Sigmoid colon (tissue), 7 donors: ENCODE data around the gene RAPGEF5. TPM values are rescaled to one million over a fixed set of nuclear protein-coding genes. Genes with fewer than 3 reads are reported as not detected.
"Not testable (repeated sequence)": the region's sequence is repeated elsewhere in the genome, so short reads cannot be mapped to it uniquely, and the experiment has no call there.

ENCODE experiments used
- DNase-seq: peaks from one replicate; pipeline ENCODE4 v3.0.0-alpha.2; 2019
- H3K27ac ChIP-seq, 4 donors: fragments of 200-600 bp; sonication (generic); one replicate each; pipeline ENCODE4 v1.5.1; 2016 to 2019; ENCODE audit warnings: mild to moderate bottlenecking in 1 of 4
- H3K27me3 ChIP-seq, 3 donors: fragments of 200-600 bp; sonication (generic); one replicate each; pipeline ENCODE4 v1.5.1; 2019; ENCODE audit warnings: mild to moderate bottlenecking in 1 of 3
- H3K36me3 ChIP-seq, 4 donors: fragments of 200-600 bp; sonication (generic); one replicate each; pipeline ENCODE4 v1.5.1; 2016 to 2019
- H3K4me1 ChIP-seq, 4 donors: fragments of 200-600 bp; sonication (generic); one replicate each; pipeline ENCODE4 v1.5.1; 2017 to 2019
- H3K4me3 ChIP-seq, 4 donors: fragments of 200-600 bp; sonication (generic); one replicate each; pipeline ENCODE4 v1.5.1; 2017 to 2019; ENCODE audit warnings: mild to moderate bottlenecking in 2 of 4, moderate library complexity in 1 of 4
- H3K9me3 ChIP-seq, 4 donors: fragments of 200-600 bp in 3 of 4; sonication (generic) in 3 of 4; one replicate each; pipeline versions ENCODE4 v1.5.1 to v1.6.1; 2013 to 2019
- EP300 ChIP-seq, 4 donors: sonication (generic); formaldehyde crosslinking; IDR thresholded peaks; one replicate each; pipeline ENCODE4 v1.6.1; 2017; ENCODE audit warnings: antibody characterized with exemption in 4 of 4
- POLR2A ChIP-seq, 2 donors: fragments of 450-650 bp; IDR thresholded peaks; one replicate each; pipeline ENCODE4 v1.6.1; 2016; ENCODE audit warnings: antibody characterized with exemption in 2 of 2, mild to moderate bottlenecking in 2 of 2, moderate library complexity in 2 of 2
- POLR2AphosphoS5 ChIP-seq, 4 donors: sonication (generic); formaldehyde crosslinking; IDR thresholded peaks; one replicate each; pipeline ENCODE4 v1.6.1; 2017; ENCODE audit warnings: antibody characterized with exemption in 4 of 4
- WGBS, 2 donors: extraction: QIAGEN DNeasy Blood & Tissue Kit; methylation state at CpG; one replicate each; pipeline ENCODE4 v1.1.7; 2013; 5-methylcytosine and 5-hydroxymethylcytosine counted together
- intact Hi-C: fragments of 100-400 bp; cut with DNase I; formaldehyde crosslinking; loops from one replicate; pipeline ENCODE4 v1.15.1; 2023
- polyA plus RNA-seq, 3 donors: library from polyadenylated mRNA; stranded (reverse); fragments of 200-250 nt; gene quantifications; one replicate each; pipeline ENCODE4 v1.2.3, GENCODE V29; 2013
- total RNA-seq, 4 donors: library from RNA; depleted of rRNA; stranded (reverse); fragments of >200 nt; gene quantifications; one replicate each; pipeline ENCODE4 v1.1.0, GENCODE V29; 2016
- TF ChIP-seq, protein P1 (sequence below), 4 experiments: fragments of 450-650 bp in 3 of 4; fragments of 200-600 bp in 1 of 4; IDR thresholded peaks; one replicate each; pipeline ENCODE4 v1.5.1; 2016 to 2019; ENCODE audit warnings: antibody characterized with exemption in 4 of 4, mild to moderate bottlenecking in 3 of 4, moderate library complexity in 2 of 4
- donor health status: healthy with polysubstance abuse.
- donor health status: Bipolar disorder and iron deficiency.
- donor health status: healthy.

RAPGEF5 gene
- total and polyA plus RNA-seq, 7 donors = 6.0 to 17.9 (median 12.6) TPM

GRCh38 chr7:22082886-22083703, 273.9 kb downstream of the RAPGEF5 start:
- WGBS, 2 donors = 0% methylated on average over 55 of the region's 55 CpGs
- Histone ChIP-seq H3K27ac (peak overlapping the region; percentile 79 to 88 (median 84)), H3K27me3 (peaks cover 0 to 13% (median 0%) of the 10 kb centered on the region in 3 donors), H3K4me3 (peak overlapping the region; percentile 52 to 73 (median 60)), H3K36me3 (no peaks in the 10 kb centered on the region), H3K4me1 (peaks cover 0 to 14% (median 6%) of the 10 kb centered on the region in 4 donors), H3K9me3 (no peaks in the 10 kb centered on the region)
- TF ChIP-seq EP300 (IDR thresholded peaks at IDR 0.05) = peak in 1 of 4 donors; percentile 35
- TF ChIP-seq, protein P1, sequence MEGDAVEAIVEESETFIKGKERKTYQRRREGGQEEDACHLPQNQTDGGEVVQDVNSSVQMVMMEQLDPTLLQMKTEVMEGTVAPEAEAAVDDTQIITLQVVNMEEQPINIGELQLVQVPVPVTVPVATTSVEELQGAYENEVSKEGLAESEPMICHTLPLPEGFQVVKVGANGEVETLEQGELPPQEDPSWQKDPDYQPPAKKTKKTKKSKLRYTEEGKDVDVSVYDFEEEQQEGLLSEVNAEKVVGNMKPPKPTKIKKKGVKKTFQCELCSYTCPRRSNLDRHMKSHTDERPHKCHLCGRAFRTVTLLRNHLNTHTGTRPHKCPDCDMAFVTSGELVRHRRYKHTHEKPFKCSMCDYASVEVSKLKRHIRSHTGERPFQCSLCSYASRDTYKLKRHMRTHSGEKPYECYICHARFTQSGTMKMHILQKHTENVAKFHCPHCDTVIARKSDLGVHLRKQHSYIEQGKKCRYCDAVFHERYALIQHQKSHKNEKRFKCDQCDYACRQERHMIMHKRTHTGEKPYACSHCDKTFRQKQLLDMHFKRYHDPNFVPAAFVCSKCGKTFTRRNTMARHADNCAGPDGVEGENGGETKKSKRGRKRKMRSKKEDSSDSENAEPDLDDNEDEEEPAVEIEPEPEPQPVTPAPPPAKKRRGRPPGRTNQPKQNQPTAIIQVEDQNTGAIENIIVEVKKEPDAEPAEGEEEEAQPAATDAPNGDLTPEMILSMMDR (IDR thresholded peaks at IDR 0.05) = peak; percentile 81 to 96 (median 90)
- TF ChIP-seq POLR2A (IDR thresholded peaks at IDR 0.05) = no peak
- TF ChIP-seq POLR2AphosphoS5 (IDR thresholded peaks at IDR 0.05) = peak in 3 of 4 donors; percentile 32 to 38 (median 37)
- DNase-seq = peak; percentile 94
- intact Hi-C loops = loop anchor here (5.0 kb wide), 4 partner anchors 81 to 1306 kb away; partner anchors contain the start of genes CDCA7L and SP4

DNA sequence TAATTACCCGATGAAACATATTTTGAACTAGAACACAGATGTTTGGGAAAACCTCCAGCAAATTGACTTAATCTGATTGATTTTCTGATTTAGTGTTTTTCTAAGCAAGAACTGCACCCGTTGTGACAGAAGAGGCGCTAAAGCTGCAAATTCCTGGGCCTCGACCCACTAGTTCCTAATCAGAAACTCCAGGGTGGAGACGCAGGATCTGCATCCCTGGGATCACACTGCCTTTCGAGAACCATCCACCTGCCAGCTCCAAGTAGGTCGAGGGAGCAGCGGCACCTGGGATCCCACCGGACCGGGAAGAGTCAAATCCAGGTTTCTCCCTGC, 274.4 kb downstream of the RAPGEF5 start:
- 7 to 9% methylated on average over 10 of the region's 10 CpGs for WGBS, 2 donors
- Histone ChIP-seq H3K4me3 (peak overlapping the region; percentile 52 to 73 (median 60)), H3K27me3 (peaks cover 0 to 13% (median 0%) of the 10 kb centered on the region in 3 donors), H3K27ac (peak overlapping the region; percentile 79 to 88 (median 84)), H3K4me1 (peaks cover 0 to 14% (median 6%) of the 10 kb centered on the region in 4 donors), H3K36me3 (no peaks in the 10 kb centered on the region), H3K9me3 (no peaks in the 10 kb centered on the region)
- no peak for DNase-seq
- TF ChIP-seq POLR2A (IDR thresholded peaks at IDR 0.05) (no peak), POLR2AphosphoS5 (IDR thresholded peaks at IDR 0.05) (no peak), EP300 (IDR thresholded peaks at IDR 0.05) (no peak)
- TF ChIP-seq, protein P1 (IDR thresholded peaks at IDR 0.05) = no peak
- intact Hi-C loops = loop anchor here (5.0 kb wide), 4 partner anchors 80 to 1305 kb away; partner anchors contain the start of genes CDCA7L and SP4

DNA sequence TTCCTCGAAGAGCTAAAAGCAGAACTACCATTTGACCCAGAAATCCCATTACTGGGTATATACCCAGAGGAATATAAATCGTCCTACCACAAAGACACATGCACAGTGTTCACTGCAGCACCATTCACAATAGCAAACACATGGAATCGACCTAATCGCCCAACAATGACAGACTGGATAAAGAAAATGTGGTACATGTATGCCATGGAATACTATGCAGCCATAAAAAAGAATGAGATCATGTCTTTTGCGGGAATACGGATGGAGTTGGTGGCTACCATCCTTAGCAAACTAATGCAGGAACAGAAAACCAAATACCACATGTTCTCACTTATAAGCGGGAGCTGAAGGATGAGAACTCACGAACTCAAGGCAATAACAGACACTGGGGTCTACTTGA, 276.7 kb downstream of the RAPGEF5 start:
- 88 to 95% methylated on average over 8 of the region's 8 CpGs for WGBS, 2 donors
- H3K9me3 ChIP-seq, DNase-seq, H3K4me3 ChIP-seq, H3K36me3 ChIP-seq, H3K27ac ChIP-seq: not testable (repeated sequence)
- intact Hi-C loops = loop anchor here (5.0 kb wide), 4 partner anchors 78 to 1303 kb away; partner anchors contain the start of genes CDCA7L and SP4
- Histone ChIP-seq H3K4me1 (peaks cover 0 to 14% (median 8%) of the 10 kb centered on the region in 4 donors), H3K27me3 (peaks cover 0 to 13% (median 0%) of the 10 kb centered on the region in 3 donors)

DNA sequence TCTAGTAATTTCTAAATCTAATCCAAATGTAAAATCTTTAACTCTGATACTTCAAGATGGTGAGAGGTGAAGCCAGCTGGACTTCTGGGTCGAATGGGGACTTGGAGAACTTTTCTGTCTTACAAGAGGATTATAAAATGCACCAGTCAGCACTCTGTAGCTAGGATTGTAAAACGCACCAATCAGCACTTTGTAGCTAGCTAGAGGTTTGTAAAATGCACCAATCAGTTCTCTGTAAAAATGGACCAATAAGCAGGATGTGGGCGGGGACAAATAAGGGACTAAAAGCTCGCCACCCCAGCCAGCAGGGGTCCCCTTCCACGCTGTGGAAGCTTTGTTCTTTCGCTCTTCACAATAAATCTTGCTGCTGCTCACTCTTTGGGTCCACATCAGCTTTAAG, 278.1 kb downstream of the RAPGEF5 start:
- DNase-seq, H3K4me3 ChIP-seq, H3K36me3 ChIP-seq, H3K27ac ChIP-seq, intact Hi-C loops, H3K9me3 ChIP-seq: not testable (repeated sequence)
- H3K27me3 ChIP-seq = peaks cover 0 to 13% (median 0%) of the 10 kb centered on the region in 3 donors
- WGBS, 2 donors = 73 to 87% methylated on average over 6 of the region's 6 CpGs
- H3K4me1 ChIP-seq = peaks cover 0 to 13% (median 9%) of the 10 kb centered on the region in 4 donors

DNA sequence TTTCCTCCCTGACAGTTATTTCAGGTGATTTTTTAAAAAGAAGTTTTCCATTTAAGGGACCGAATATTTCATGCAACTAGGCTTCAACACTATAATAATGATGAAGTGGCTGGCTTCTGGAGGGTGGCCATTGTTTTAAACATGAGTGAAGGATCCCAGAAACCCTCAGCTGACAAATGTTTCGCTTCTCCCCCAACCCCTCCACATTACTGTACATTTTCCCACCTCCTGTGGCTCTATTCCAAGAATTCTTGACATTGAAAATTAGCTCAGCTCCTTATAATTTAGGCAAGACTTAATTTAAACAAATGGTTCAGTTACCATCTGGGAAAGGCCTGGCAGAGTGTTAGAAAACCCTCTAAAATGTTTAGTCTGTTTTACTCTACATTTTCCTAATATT, 281.4 kb downstream of the RAPGEF5 start:
- WGBS, 2 donors = 74 to 78% methylated on average over 2 of the region's 2 CpGs
- no peak for DNase-seq
- TF ChIP-seq POLR2AphosphoS5 (IDR thresholded peaks at IDR 0.05) = no peak
- Histone ChIP-seq H3K4me3 (no peak overlapping the region), H3K36me3 (no peaks in the 10 kb centered on the region), H3K27ac (peak overlapping the region in 1 of 4 donors; percentile 18), H3K9me3 (no peaks in the 10 kb centered on the region), H3K27me3 (peaks cover 0 to 2% (median 0%) of the 10 kb centered on the region in 3 donors), H3K4me1 (peaks cover 0 to 7% (median 0%) of the 10 kb centered on the region in 4 donors)
- intact Hi-C loops = no loop called here

- H3K27me3 ChIP-seq = no peaks in the 10 kb centered on the region
- H3K9me3 ChIP-seq = no peaks in the 10 kb centered on the region
- TF ChIP-seq POLR2AphosphoS5 (IDR thresholded peaks at IDR 0.05) (peak in 2 of 4 donors; percentile 24 to 35), EP300 (IDR thresholded peaks at IDR 0.05) (no peak)
- TF ChIP-seq, protein P1 (IDR thresholded peaks at IDR 0.05) = no peak
- peaks cover 0 to 7% (median 0%) of the 10 kb centered on the region in 4 donors for H3K4me1 ChIP-seq
- H3K4me3 ChIP-seq = no peak overlapping the region
- DNase-seq = no peak
- intact Hi-C loops = no loop called here
- WGBS, 2 donors = 60 to 69% methylated on average over 3 of the region's 3 CpGs
- peak overlapping the region in 1 of 4 donors; percentile 18 for H3K27ac ChIP-seq
- H3K36me3 ChIP-seq = no peaks in the 10 kb centered on the region
These were observed 282.1 kb downstream of the RAPGEF5 start for GRCh38 chr7:22074897-22075296.
